A549 (cell line): ENCODE results near the gene PIF1. TPM values are rescaled to one million over a fixed set of nuclear protein-coding genes. Genes with fewer than 3 reads are reported as not detected.

Source experiments
- CBX2 ChIP-seq: fragments of 200-600 bp; sonication (generic); IDR thresholded peaks from 2 replicates; pipeline ENCODE4 v1.6.1; 2016; ENCODE audit warnings: low read depth, mild to moderate bottlenecking, borderline replicate concordance
- CHD2 ChIP-seq: fragments of 150-350 bp; IDR thresholded peaks from 2 replicates; pipeline ENCODE4 v1.6.1; 2014; ENCODE audit warnings: low read length; ENCODE audit not compliant: partially characterized antibody
- GATA3 ChIP-seq: IDR thresholded peaks from 2 replicates; pipeline ENCODE4 v1.6.1; 2012; ENCODE audit warnings: borderline replicate concordance
- HDAC2 ChIP-seq: fragments of 200-600 bp; sonication (generic); IDR thresholded peaks from 2 replicates; pipeline ENCODE4 v1.6.1; 2016
- HEYL ChIP-seq: fragments of 250-450 bp; sonication (Bioruptor Pico); IDR thresholded peaks from 2 replicates; pipeline ENCODE4 v1.8.0; 2021; ENCODE audit warnings: mild to moderate bottlenecking, moderate library complexity
- HOXA7 ChIP-seq: fragments of 250-450 bp; sonication (Bioruptor Pico); IDR thresholded peaks from 2 replicates; pipeline ENCODE4 v1.5.0; 2020; ENCODE audit warnings: mild to moderate bottlenecking, moderate library complexity
- HOXB13 ChIP-seq: fragments of 250-450 bp; sonication (Bioruptor Pico); IDR thresholded peaks from 2 replicates; pipeline ENCODE4 v1.5.0; 2020; ENCODE audit warnings: low read depth, mild to moderate bottlenecking, moderate library complexity
- HOXB5 ChIP-seq: fragments of 250-450 bp; sonication (Bioruptor Pico); IDR thresholded peaks from 2 replicates; pipeline ENCODE4 v1.5.0; 2020; ENCODE audit warnings: mild to moderate bottlenecking, moderate library complexity
- JUNB ChIP-seq: fragments of >200 bp; sonication (Bioruptor Twin); formaldehyde crosslinking; IDR thresholded peaks from 2 replicates; pipeline ENCODE4 v1.6.1; 2016
- MAX ChIP-seq: IDR thresholded peaks from 2 replicates; pipeline ENCODE4 v1.6.1; 2012
- MAZ ChIP-seq: fragments of 150-350 bp; IDR thresholded peaks from 2 replicates; pipeline ENCODE4 v1.6.1; 2014; ENCODE audit warnings: antibody characterized with exemption, low read depth, low read length, borderline replicate concordance
- NR3C1 ChIP-seq: fragments of >200 bp; sonication (Bioruptor Twin); formaldehyde crosslinking; IDR thresholded peaks from 3 replicates; pipeline ENCODE4 v1.6.1; 2017
- POLR2AphosphoS2 ChIP-seq: conservative IDR thresholded peaks from 2 replicates; pipeline ENCODE4 v1.6.1; 2012; ENCODE audit warnings: low read length, improper control_type of control experiment, inconsistent platforms
- RAD21 ChIP-seq, 2 experiments: fragments of >200 bp in 1 of 2; sonication (Bioruptor Twin) in 1 of 2; formaldehyde crosslinking in 1 of 2; IDR thresholded peaks in 1 of 2; conservative IDR thresholded peaks in 1 of 2; 2 replicates in 1 of 2; 3 replicates in 1 of 2; pipeline ENCODE4 v1.6.1; 2012 to 2018; ENCODE audit warnings: inconsistent platforms in 1 of 2
- RCOR1 ChIP-seq: fragments of 150-350 bp; IDR thresholded peaks from 2 replicates; pipeline ENCODE4 v1.6.1; 2014; ENCODE audit warnings: antibody characterized with exemption, low read length, low read depth
- polyA plus RNA-seq, 4 experiments: library from polyadenylated mRNA; depleted of rRNA in 3 of 4; stranded (reverse); fragments of >200 nt; fragmentation: RNase III in 1 of 4; extraction: RNeasy Plus Mini Kit Qiagen cat#74134 plus additional on column Dnase treatment in 1 of 4; gene quantifications; 2 replicates in 3 of 4; 3 replicates in 1 of 4; pipeline ENCODE4 v1.2.3, GENCODE V29; 2011 to 2017
- TF ChIP-seq, protein P1 (sequence below): fragments of 450-650 bp; IDR thresholded peaks from 2 replicates; pipeline ENCODE4 v1.6.1; 2014; ENCODE audit warnings: antibody characterized with exemption
- TF ChIP-seq, protein P2 (sequence below): fragments of 250-450 bp; sonication (Bioruptor Pico); IDR thresholded peaks from 2 replicates; pipeline ENCODE4 v1.5.0; 2021; ENCODE audit warnings: mild to moderate bottlenecking, moderate library complexity, borderline replicate concordance
- TF ChIP-seq, protein P3 (sequence below): fragments of 200-600 bp; sonication (generic); IDR thresholded peaks from 2 replicates; pipeline ENCODE4 v1.6.1; 2016; ENCODE audit warnings: antibody characterized with exemption, mild to moderate bottlenecking, moderate library complexity
- TF ChIP-seq, protein P4 (sequence below): fragments of >200 bp; sonication (Bioruptor Twin); formaldehyde crosslinking; IDR thresholded peaks from 3 replicates; pipeline ENCODE4 v1.6.1; 2016

The PIF1 gene
- polyA plus RNA-seq, 2 of the 4 experiments (the other 2 are of a cell fraction), result 8.5 to 24.9 TPM

- TF ChIP-seq, protein P1, sequence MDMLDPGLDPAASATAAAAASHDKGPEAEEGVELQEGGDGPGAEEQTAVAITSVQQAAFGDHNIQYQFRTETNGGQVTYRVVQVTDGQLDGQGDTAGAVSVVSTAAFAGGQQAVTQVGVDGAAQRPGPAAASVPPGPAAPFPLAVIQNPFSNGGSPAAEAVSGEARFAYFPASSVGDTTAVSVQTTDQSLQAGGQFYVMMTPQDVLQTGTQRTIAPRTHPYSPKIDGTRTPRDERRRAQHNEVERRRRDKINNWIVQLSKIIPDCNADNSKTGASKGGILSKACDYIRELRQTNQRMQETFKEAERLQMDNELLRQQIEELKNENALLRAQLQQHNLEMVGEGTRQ, result no peak
- TF ChIP-seq, protein P2, sequence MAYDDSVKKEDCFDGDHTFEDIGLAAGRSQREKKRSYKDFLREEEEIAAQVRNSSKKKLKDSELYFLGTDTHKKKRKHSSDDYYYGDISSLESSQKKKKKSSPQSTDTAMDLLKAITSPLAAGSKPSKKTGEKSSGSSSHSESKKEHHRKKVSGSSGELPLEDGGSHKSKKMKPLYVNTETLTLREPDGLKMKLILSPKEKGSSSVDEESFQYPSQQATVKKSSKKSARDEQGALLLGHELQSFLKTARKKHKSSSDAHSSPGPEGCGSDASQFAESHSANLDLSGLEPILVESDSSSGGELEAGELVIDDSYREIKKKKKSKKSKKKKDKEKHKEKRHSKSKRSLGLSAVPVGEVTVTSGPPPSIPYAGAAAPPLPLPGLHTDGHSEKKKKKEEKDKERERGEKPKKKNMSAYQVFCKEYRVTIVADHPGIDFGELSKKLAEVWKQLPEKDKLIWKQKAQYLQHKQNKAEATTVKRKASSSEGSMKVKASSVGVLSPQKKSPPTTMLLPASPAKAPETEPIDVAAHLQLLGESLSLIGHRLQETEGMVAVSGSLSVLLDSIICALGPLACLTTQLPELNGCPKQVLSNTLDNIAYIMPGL (CRISPR knock-in tag), result no peak
- TF ChIP-seq RAD21 (conservative IDR thresholded peaks at IDR 0.05 in 1 of 2, IDR thresholded peaks at IDR 0.05 in 1 of 2), result no peak
- no peak for TF ChIP-seq HDAC2
- TF ChIP-seq CBX2, result no peak
- TF ChIP-seq, protein P3, sequence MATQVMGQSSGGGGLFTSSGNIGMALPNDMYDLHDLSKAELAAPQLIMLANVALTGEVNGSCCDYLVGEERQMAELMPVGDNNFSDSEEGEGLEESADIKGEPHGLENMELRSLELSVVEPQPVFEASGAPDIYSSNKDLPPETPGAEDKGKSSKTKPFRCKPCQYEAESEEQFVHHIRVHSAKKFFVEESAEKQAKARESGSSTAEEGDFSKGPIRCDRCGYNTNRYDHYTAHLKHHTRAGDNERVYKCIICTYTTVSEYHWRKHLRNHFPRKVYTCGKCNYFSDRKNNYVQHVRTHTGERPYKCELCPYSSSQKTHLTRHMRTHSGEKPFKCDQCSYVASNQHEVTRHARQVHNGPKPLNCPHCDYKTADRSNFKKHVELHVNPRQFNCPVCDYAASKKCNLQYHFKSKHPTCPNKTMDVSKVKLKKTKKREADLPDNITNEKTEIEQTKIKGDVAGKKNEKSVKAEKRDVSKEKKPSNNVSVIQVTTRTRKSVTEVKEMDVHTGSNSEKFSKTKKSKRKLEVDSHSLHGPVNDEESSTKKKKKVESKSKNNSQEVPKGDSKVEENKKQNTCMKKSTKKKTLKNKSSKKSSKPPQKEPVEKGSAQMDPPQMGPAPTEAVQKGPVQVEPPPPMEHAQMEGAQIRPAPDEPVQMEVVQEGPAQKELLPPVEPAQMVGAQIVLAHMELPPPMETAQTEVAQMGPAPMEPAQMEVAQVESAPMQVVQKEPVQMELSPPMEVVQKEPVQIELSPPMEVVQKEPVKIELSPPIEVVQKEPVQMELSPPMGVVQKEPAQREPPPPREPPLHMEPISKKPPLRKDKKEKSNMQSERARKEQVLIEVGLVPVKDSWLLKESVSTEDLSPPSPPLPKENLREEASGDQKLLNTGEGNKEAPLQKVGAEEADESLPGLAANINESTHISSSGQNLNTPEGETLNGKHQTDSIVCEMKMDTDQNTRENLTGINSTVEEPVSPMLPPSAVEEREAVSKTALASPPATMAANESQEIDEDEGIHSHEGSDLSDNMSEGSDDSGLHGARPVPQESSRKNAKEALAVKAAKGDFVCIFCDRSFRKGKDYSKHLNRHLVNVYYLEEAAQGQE, result no peak
- TF ChIP-seq HOXA7, result no peak
- no peak for TF ChIP-seq MAZ
- no peak for TF ChIP-seq POLR2AphosphoS2
- 0 out of 2 replicates have a peak, but pooled peaks have one; percentile 28 for TF ChIP-seq HOXB13 (CRISPR knock-in tag)
- no peak for TF ChIP-seq HOXB5 (CRISPR knock-in tag)
- TF ChIP-seq JUNB, result no peak
- no peak for TF ChIP-seq GATA3
- no peak for TF ChIP-seq RCOR1
- TF ChIP-seq CHD2, result no peak
- TF ChIP-seq NR3C1, result no peak
- TF ChIP-seq, protein P4, sequence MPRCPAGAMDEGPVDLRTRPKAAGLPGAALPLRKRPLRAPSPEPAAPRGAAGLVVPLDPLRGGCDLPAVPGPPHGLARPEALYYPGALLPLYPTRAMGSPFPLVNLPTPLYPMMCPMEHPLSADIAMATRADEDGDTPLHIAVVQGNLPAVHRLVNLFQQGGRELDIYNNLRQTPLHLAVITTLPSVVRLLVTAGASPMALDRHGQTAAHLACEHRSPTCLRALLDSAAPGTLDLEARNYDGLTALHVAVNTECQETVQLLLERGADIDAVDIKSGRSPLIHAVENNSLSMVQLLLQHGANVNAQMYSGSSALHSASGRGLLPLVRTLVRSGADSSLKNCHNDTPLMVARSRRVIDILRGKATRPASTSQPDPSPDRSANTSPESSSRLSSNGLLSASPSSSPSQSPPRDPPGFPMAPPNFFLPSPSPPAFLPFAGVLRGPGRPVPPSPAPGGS, result no peak
- TF ChIP-seq HEYL, result no peak
- 0 out of 2 replicates have a peak, but pooled peaks have one; percentile 30 for TF ChIP-seq MAX
- TF ChIP-seq, all 56 proteins: peak for 4
These were observed 50.6 kb downstream of the PIF1 start (continued) for GRCh38 chr15:64774629-64775493.
